Esophagus muscularis mucosa (tissue), 4 donors: ENCODE measurements around the gene FAM199X. TPM values are rescaled to one million over a fixed set of nuclear protein-coding genes. Genes with fewer than 3 reads are reported as not detected.

Experiments
- DNase-seq: peaks from one replicate; pipeline ENCODE4 v3.0.0-alpha.2; 2017; ENCODE audit errors: extremely low spot score
- H3K27ac ChIP-seq, 4 donors: fragments of 200-600 bp; sonication (generic); replicated peaks in 1 of 4; 1 replicate in 3 of 4; 2 replicates in 1 of 4; pipeline ENCODE4 v1.5.1; 2016 to 2019; ENCODE audit warnings: mild to moderate bottlenecking in 1 of 4
- H3K27me3 ChIP-seq, 4 donors: fragments of 200-600 bp; sonication (generic); one replicate each; pipeline versions ENCODE4 v1.5.1 to v1.6.0; 2016 to 2019
- H3K36me3 ChIP-seq, 4 donors: fragments of 200-600 bp; sonication (generic); one replicate each; pipeline ENCODE4 v1.5.1; 2016 to 2019
- H3K4me1 ChIP-seq, 4 donors: fragments of 200-600 bp; sonication (generic); one replicate each; pipeline ENCODE4 v1.5.1; 2016 to 2019
- H3K4me3 ChIP-seq, 4 donors: fragments of 200-600 bp; sonication (generic); 1 replicate in 2 of 4; 2 replicates in 2 of 4; pipeline ENCODE4 v1.5.1; 2016 to 2019; ENCODE audit warnings: mild to moderate bottlenecking in 4 of 4, moderate library complexity in 1 of 4
- H3K9me3 ChIP-seq, 4 donors: fragments of 200-600 bp; sonication (generic); 1 replicate in 3 of 4; 2 replicates in 1 of 4; pipeline ENCODE4 v1.5.1; 2016 to 2019
- CTCF ChIP-seq, 3 experiments: fragments of 200-600 bp in 2 of 3; fragments of 450-650 bp in 1 of 3; sonication (generic) in 2 of 3; IDR thresholded peaks; one replicate each; pipeline ENCODE4 v1.5.1; 2017 to 2019; ENCODE audit warnings: antibody characterized with exemption in 3 of 3, mild to moderate bottlenecking in 2 of 3, moderate library complexity in 1 of 3
- EP300 ChIP-seq: sonication (generic); formaldehyde crosslinking; IDR thresholded peaks from one replicate; pipeline ENCODE4 v1.6.1; 2017; ENCODE audit warnings: antibody characterized with exemption
- POLR2A ChIP-seq: fragments of 450-650 bp; IDR thresholded peaks from one replicate; pipeline ENCODE4 v1.6.1; 2017; ENCODE audit warnings: antibody characterized with exemption, moderate library complexity, mild to moderate bottlenecking, low read depth
- POLR2AphosphoS5 ChIP-seq, 2 donors: sonication (generic); formaldehyde crosslinking; IDR thresholded peaks; one replicate each; pipeline ENCODE4 v1.6.1; 2017; ENCODE audit warnings: antibody characterized with exemption in 2 of 2
- WGBS: methylation state at CpG from one replicate; pipeline ENCODE4 v1.1.5; 2018; 5-methylcytosine and 5-hydroxymethylcytosine counted together
- intact Hi-C: fragments of 100-400 bp; cut with DNase I; formaldehyde crosslinking; loops from one replicate; pipeline ENCODE4 v1.15.1; 2023
- total RNA-seq, 4 donors: library from RNA; depleted of rRNA; stranded (reverse); fragments of >200 nt; gene quantifications; one replicate each; pipeline versions ENCODE4 v1.1.0 to v1.2.1, GENCODE V29; 2016

The FAM199X gene
- total RNA-seq, 4 donors from 2014 or later = 19.9 to 25.6 (median 21.0) TPM

- intact Hi-C loops = no loop called here
- peaks cover 0 to 23% (median 8%) of the 10 kb centered on the region in 4 donors for H3K4me1 ChIP-seq
- no peaks in the 10 kb centered on the region for H3K9me3 ChIP-seq
- TF ChIP-seq POLR2A (no peak), CTCF (IDR thresholded peaks at IDR 0.05) (no peak), POLR2AphosphoS5 (IDR thresholded peaks at IDR 0.05) (no peak), EP300 (no peak)
- H3K36me3 ChIP-seq = peaks cover 0 to 15% (median 4%) of the 10 kb centered on the region in 4 donors
- H3K27ac ChIP-seq = no peak overlapping the region
- no peaks in the 10 kb centered on the region for H3K27me3 ChIP-seq
- no peak overlapping the region for H3K4me3 ChIP-seq
- 80% methylated on average over 6 of the region's 6 CpGs for WGBS
- DNase-seq = no peak
Measured at GRCh38 chrX:104130808-104131207, 35.4 kb upstream of the FAM199X start.

- WGBS = 66% methylated on average over 5 of the region's 5 CpGs
- intact Hi-C loops = no loop called here
- no peak for TF ChIP-seq CTCF (IDR thresholded peaks at IDR 0.05)
- Histone ChIP-seq H3K9me3 (no peaks in the 10 kb centered on the region), H3K4me1 (peaks cover 0 to 27% (median 13%) of the 10 kb centered on the region in 4 donors), H3K4me3 (no peak overlapping the region), H3K27me3 (no peaks in the 10 kb centered on the region), H3K36me3 (peaks cover 0 to 15% (median 3%) of the 10 kb centered on the region in 4 donors), H3K27ac (peak overlapping the region in 2 of 4 donors; percentile 44 to 67)
- no peak for DNase-seq
Measured at GRCh38 chrX:104134583-104135261, 31.5 kb upstream of the FAM199X start.

GRCh38 chrX:104135677-104136076 lies 30.6 kb upstream of the FAM199X start:
- TF ChIP-seq CTCF (IDR thresholded peaks at IDR 0.05) = no peak
- no peak for TF ChIP-seq EP300
- TF ChIP-seq POLR2A = no peak
- no peak for TF ChIP-seq POLR2AphosphoS5 (IDR thresholded peaks at IDR 0.05)
- no peaks in the 10 kb centered on the region for H3K27me3 ChIP-seq
- peak overlapping the region in 3 of 4 donors; percentile 61 to 71 (median 67) for H3K27ac ChIP-seq
- WGBS = 85% methylated on average over 1 of the region's 1 CpG
- H3K4me3 ChIP-seq = no peak overlapping the region
- peaks cover 0 to 27% (median 13%) of the 10 kb centered on the region in 4 donors for H3K4me1 ChIP-seq
- H3K9me3 ChIP-seq = no peaks in the 10 kb centered on the region
- no peak for DNase-seq
- H3K36me3 ChIP-seq = peaks cover 0 to 5% (median 2%) of the 10 kb centered on the region in 4 donors
- intact Hi-C loops = loop anchor here (2.0 kb wide), 1 partner anchor 39 kb away; no protein-coding TSS in a partner anchor

GRCh38 chrX:104136241-104137019 lies 29.8 kb upstream of the FAM199X start:
- DNase-seq = no peak
- peaks cover 0 to 27% (median 13%) of the 10 kb centered on the region in 4 donors for H3K4me1 ChIP-seq
- intact Hi-C loops = loop anchor here (2.0 kb wide), 1 partner anchor 40 kb away; no protein-coding TSS in a partner anchor
- peak overlapping the region; percentile 58 to 71 (median 64) for H3K27ac ChIP-seq
- no peaks in the 10 kb centered on the region for H3K36me3 ChIP-seq
- H3K9me3 ChIP-seq = no peaks in the 10 kb centered on the region
- no peaks in the 10 kb centered on the region for H3K27me3 ChIP-seq
- 22% methylated on average over 10 of the region's 10 CpGs for WGBS
- H3K4me3 ChIP-seq = peak overlapping the region; percentile 42 to 53 (median 44)
- no peak for TF ChIP-seq EP300
- TF ChIP-seq POLR2A = no peak
- peak; percentile 68 to 77 (median 77) for TF ChIP-seq CTCF (IDR thresholded peaks at IDR 0.05)
- TF ChIP-seq POLR2AphosphoS5 (IDR thresholded peaks at IDR 0.05) = peak in 1 of 2 donors; percentile 37
